Astrocyte (in vitro differentiated cells and primary cell): ENCODE measurements around the gene SRSF5. TPM values are rescaled to one million over a fixed set of nuclear protein-coding genes. Genes with fewer than 3 reads are reported as not detected.

Source experiments
- DNase-seq: peaks from one replicate; pipeline ENCODE4 v3.0.0-alpha.2; 2010; ENCODE audit warnings: low read depth
- FAIRE-seq: peaks from 2 replicates; lab custom pipeline; 2011; peaks lifted over from hg19 to GRCh38; lab: Jason Lieb, UNC
- H2AFZ ChIP-seq: 2 replicates; pipeline ENCODE4 v1.6.0; 2012; ENCODE audit warnings: low read depth, low read length, inconsistent platforms
- H3K27ac ChIP-seq: 2 replicates; pipeline ENCODE4 v1.5.1; 2011; ENCODE audit warnings: low read depth, low read length, inconsistent platforms
- H3K27me3 ChIP-seq: 2 replicates; pipeline ENCODE4 v1.6.0; 2011; ENCODE audit warnings: low read length, inconsistent platforms; ENCODE audit not compliant: insufficient read depth
- H3K36me3 ChIP-seq: 2 replicates; pipeline ENCODE4 v1.5.1; 2011; ENCODE audit warnings: low read length, inconsistent platforms; ENCODE audit not compliant: insufficient read depth
- H3K4me1 ChIP-seq: 2 replicates; pipeline ENCODE4 v1.5.1; 2011; ENCODE audit warnings: low read length, inconsistent platforms; ENCODE audit not compliant: insufficient read depth
- H3K4me2 ChIP-seq: 2 replicates; pipeline ENCODE4 v1.6.0; 2012; ENCODE audit warnings: low read length, inconsistent platforms
- H3K4me3 ChIP-seq: 2 replicates; pipeline ENCODE4 v1.5.1; 2011; ENCODE audit warnings: low read depth, mild to moderate bottlenecking, low read length, inconsistent platforms; ENCODE audit not compliant: insufficient read depth
- H3K79me2 ChIP-seq: 2 replicates; pipeline ENCODE4 v1.6.0; 2012; ENCODE audit warnings: mild to moderate bottlenecking, low read length, inconsistent platforms; ENCODE audit not compliant: insufficient read depth
- H3K9ac ChIP-seq: 2 replicates; pipeline ENCODE4 v1.6.0; 2012; ENCODE audit warnings: mild to moderate bottlenecking, low read length, inconsistent platforms
- H3K9me3 ChIP-seq: 2 replicates; pipeline ENCODE4 v1.5.1; 2012; ENCODE audit warnings: low read depth, mild to moderate bottlenecking, low read length, inconsistent platforms; ENCODE audit not compliant: insufficient read depth
- H4K20me1 ChIP-seq: 2 replicates; pipeline ENCODE4 v1.6.0; 2012; ENCODE audit warnings: low read length, inconsistent platforms; ENCODE audit not compliant: insufficient read depth
- H3K27ac Mint-ChIP-seq: one replicate; pipeline ENCODE4 v1.8.0; 2021; ENCODE audit warnings: mild to moderate bottlenecking, mixed read lengths; ENCODE audit not compliant: unreplicated experiment
- H3K27me3 Mint-ChIP-seq: one replicate; pipeline ENCODE4 v1.8.0; 2021; ENCODE audit warnings: low read depth, mixed read lengths; ENCODE audit not compliant: unreplicated experiment
- H3K36me3 Mint-ChIP-seq: one replicate; pipeline ENCODE4 v1.8.0; 2021; ENCODE audit warnings: low read depth, mixed read lengths; ENCODE audit not compliant: unreplicated experiment
- H3K4me1 Mint-ChIP-seq: one replicate; pipeline ENCODE4 v1.8.0; 2021; ENCODE audit warnings: low read depth, mixed read lengths; ENCODE audit not compliant: unreplicated experiment
- H3K4me3 Mint-ChIP-seq: one replicate; pipeline ENCODE4 v1.8.0; 2021; ENCODE audit warnings: mild to moderate bottlenecking, moderate library complexity, mixed read lengths; ENCODE audit not compliant: unreplicated experiment
- H3K9me3 Mint-ChIP-seq: one replicate; pipeline ENCODE4 v1.8.0; 2021; ENCODE audit warnings: mild to moderate bottlenecking, mixed read lengths; ENCODE audit not compliant: unreplicated experiment
- EZH2 ChIP-seq: IDR thresholded peaks from 2 replicates; pipeline ENCODE4 v1.6.1; 2012; ENCODE audit warnings: mild to moderate bottlenecking, low read length, inconsistent platforms; ENCODE audit not compliant: insufficient read depth
- total RNA-seq: library from RNA; stranded (reverse); gene quantifications from 2 replicates; pipeline ENCODE4 v1.2.1, GENCODE V29; 2021
- TF ChIP-seq, protein P1 (sequence below): IDR thresholded peaks from 2 replicates; pipeline ENCODE4 v1.5.1; 2011; ENCODE audit warnings: low read depth, mild to moderate bottlenecking, inconsistent platforms, low read length, moderate library complexity; ENCODE audit not compliant: insufficient read depth

SRSF5 gene
- total RNA-seq, 1 donor from 2014 or later = 195 TPM

DNA sequence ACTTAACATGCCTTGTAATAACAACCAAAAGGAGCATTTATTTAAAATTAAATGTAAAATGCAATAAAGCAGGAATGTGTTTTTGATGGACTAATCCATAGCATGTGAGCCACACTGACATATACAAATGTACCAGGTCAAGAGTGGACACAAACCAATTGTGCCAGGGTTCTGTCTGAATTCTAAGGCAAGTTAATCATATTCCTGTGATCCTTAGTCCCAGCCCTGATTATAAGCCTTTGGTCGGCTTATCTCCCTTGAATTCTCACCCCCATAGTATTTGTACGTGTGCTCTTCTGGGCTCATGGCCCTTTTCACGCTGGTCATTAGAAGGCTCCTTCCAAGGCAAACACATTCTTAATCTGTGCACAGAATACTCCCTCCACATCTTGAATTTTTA is 10.6 kb upstream of the SRSF5 start:
- no peaks in the 10 kb centered on the region for H4K20me1 ChIP-seq
- H3K27me3 Mint-ChIP-seq = peaks cover 2% of the 10 kb centered on the region
- no peak for FAIRE-seq

DNA sequence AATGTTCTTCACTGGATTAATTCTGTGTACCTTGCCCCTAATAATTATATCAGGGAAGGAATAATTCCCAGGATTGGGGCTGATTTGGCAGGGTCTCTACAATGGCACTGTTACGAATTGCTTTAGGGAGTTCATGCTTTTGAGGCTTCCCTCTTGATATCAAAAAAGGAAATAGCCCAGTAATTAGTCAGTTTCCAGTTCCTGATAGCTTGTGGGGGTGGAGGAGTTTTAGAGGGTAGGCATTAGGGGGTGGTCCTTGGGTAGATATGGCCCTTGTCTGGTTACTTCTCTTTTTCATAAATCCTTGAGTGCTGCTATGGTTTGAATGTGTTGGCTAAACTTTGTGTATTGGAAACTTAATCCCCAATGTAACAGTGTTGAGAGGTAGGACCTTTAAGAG is 6.1 kb upstream of the SRSF5 start:
- Histone ChIP-seq H3K27me3 (no peaks in the 10 kb centered on the region), H4K20me1 (no peaks in the 10 kb centered on the region), H3K27ac (no peak overlapping the region), H3K4me2 (peak overlapping the region; percentile 26), H3K4me1 (peaks cover 4% of the 10 kb centered on the region), H3K9ac (no peak overlapping the region), H3K9me3 (no peaks in the 10 kb centered on the region), H3K79me2 (no peaks in the 10 kb centered on the region), H2AFZ (no peak overlapping the region), H3K36me3 (no peaks in the 10 kb centered on the region), H3K4me3 (no peak overlapping the region)
- H3K36me3 Mint-ChIP-seq = no peaks in the 10 kb centered on the region
- FAIRE-seq (no peak), DNase-seq (no peak)
- H3K27me3 Mint-ChIP-seq = no peaks in the 10 kb centered on the region
- H3K4me3 Mint-ChIP-seq = no peak overlapping the region
- TF ChIP-seq, protein P1, sequence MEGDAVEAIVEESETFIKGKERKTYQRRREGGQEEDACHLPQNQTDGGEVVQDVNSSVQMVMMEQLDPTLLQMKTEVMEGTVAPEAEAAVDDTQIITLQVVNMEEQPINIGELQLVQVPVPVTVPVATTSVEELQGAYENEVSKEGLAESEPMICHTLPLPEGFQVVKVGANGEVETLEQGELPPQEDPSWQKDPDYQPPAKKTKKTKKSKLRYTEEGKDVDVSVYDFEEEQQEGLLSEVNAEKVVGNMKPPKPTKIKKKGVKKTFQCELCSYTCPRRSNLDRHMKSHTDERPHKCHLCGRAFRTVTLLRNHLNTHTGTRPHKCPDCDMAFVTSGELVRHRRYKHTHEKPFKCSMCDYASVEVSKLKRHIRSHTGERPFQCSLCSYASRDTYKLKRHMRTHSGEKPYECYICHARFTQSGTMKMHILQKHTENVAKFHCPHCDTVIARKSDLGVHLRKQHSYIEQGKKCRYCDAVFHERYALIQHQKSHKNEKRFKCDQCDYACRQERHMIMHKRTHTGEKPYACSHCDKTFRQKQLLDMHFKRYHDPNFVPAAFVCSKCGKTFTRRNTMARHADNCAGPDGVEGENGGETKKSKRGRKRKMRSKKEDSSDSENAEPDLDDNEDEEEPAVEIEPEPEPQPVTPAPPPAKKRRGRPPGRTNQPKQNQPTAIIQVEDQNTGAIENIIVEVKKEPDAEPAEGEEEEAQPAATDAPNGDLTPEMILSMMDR = no peak
- no peak for TF ChIP-seq EZH2
- peaks cover under 1% of the 10 kb centered on the region for H3K4me1 Mint-ChIP-seq
- peaks cover 5% of the 10 kb centered on the region for H3K9me3 Mint-ChIP-seq
- H3K27ac Mint-ChIP-seq = no peak overlapping the region

More for the DNA sequence above, 10.6 kb upstream of the SRSF5 start:
- no peaks in the 10 kb centered on the region for H3K36me3 Mint-ChIP-seq
- H2AFZ ChIP-seq = no peak overlapping the region
- no peak overlapping the region for H3K4me2 ChIP-seq
- H3K79me2 ChIP-seq = no peaks in the 10 kb centered on the region
- no peaks in the 10 kb centered on the region for H3K4me1 Mint-ChIP-seq
- peaks cover 5% of the 10 kb centered on the region for H3K9me3 Mint-ChIP-seq
- H3K9me3 ChIP-seq = no peaks in the 10 kb centered on the region
- H3K4me1 ChIP-seq = peaks cover 4% of the 10 kb centered on the region
- H3K27ac ChIP-seq = no peak overlapping the region
- H3K27me3 ChIP-seq = no peaks in the 10 kb centered on the region
- no peak overlapping the region for H3K4me3 Mint-ChIP-seq
- H3K4me3 ChIP-seq = no peak overlapping the region
- no peak for TF ChIP-seq EZH2
- TF ChIP-seq, protein P1 = no peak
- no peak for DNase-seq
- no peak overlapping the region for H3K27ac Mint-ChIP-seq
- H3K9ac ChIP-seq = no peak overlapping the region
- H3K36me3 ChIP-seq = no peaks in the 10 kb centered on the region

DNA sequence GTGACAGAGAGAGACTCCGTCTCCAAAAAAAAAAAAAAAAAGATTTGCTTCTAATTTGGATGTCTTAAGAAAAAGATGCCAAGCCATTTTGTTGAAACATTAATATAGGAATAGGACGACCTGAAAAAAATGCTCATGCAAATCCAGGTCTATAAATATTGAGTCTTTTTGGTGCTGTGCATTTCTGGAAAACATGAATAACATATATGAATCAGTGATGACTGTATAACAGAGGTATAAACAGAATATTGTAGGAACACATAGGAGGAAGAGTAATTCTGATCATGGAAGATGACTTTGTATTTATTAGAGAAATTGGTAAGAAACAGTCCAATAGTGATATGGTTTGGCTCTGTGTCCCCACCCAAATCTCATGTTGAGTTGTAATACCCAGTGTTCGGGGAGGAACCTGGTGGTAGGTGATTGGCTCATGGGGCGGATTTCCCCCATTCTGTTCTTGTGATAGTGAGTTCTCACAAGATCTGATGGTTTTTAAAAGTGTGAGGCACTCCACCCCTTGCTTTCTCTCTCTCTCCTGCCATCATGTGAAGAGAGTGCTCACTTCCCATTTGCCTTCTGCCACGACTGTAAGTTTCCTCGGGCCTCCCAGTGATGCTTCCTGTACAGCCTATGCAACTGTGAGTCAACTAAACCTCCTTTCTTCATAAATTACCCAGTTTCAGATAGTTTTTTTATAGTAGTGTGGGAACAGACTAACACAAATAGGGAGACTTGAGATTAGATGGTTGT is 3.0 kb upstream of the SRSF5 start:
- Histone ChIP-seq H3K4me1 (peaks cover 15% of the 10 kb centered on the region), H3K79me2 (peaks cover 20% of the 10 kb centered on the region), H3K27me3 (no peaks in the 10 kb centered on the region), H2AFZ (no peak overlapping the region), H3K4me2 (no peak overlapping the region), H3K36me3 (peaks cover 11% of the 10 kb centered on the region), H3K27ac (no peak overlapping the region), H3K9me3 (no peaks in the 10 kb centered on the region), H4K20me1 (peaks cover 13% of the 10 kb centered on the region), H3K4me3 (no peak overlapping the region), H3K9ac (no peak overlapping the region)
- Mint-ChIP-seq H3K36me3 (peaks cover 10% of the 10 kb centered on the region), H3K27ac (no peak overlapping the region), H3K27me3 (no peaks in the 10 kb centered on the region), H3K9me3 (peaks cover 5% of the 10 kb centered on the region), H3K4me3 (no peak overlapping the region), H3K4me1 (peaks cover 13% of the 10 kb centered on the region)
- TF ChIP-seq, protein P1 = no peak
- no peak for TF ChIP-seq EZH2
- DNase-seq (no peak), FAIRE-seq (no peak)
